OCI-LY1 (cell line): ENCODE measurements around the gene SERBP1.

Source experiments
- H2AFZ ChIP-seq: fragments of 200-600 bp; sonication (generic), shearing (Covaris generic); 2 replicates; pipeline ENCODE4 v1.6.0; 2014; ENCODE audit warnings: antibody characterized with exemption, mild to moderate bottlenecking, low read length
- H3F3A ChIP-seq: fragments of 200-600 bp; sonication (generic), shearing (Covaris generic); 2 replicates; pipeline ENCODE4 v1.6.0; 2014; ENCODE audit warnings: mild to moderate bottlenecking, antibody characterized with exemption, low read length, moderate library complexity; ENCODE audit not compliant: insufficient read depth
- H3K27ac ChIP-seq: fragments of 200-600 bp; sonication (generic); 2 replicates; pipeline ENCODE4 v1.5.1; 2014; ENCODE audit warnings: low read length, mixed run types, mild to moderate bottlenecking, low read depth; ENCODE audit not compliant: poor library complexity, severe bottlenecking
- H3K27me3 ChIP-seq: fragments of 200-600 bp; sonication (generic); 2 replicates; pipeline ENCODE4 v1.6.0; 2014; ENCODE audit warnings: antibody characterized with exemption, mild to moderate bottlenecking, low read length, moderate library complexity; ENCODE audit not compliant: insufficient read depth
- H3K36me3 ChIP-seq: fragments of 200-600 bp; sonication (generic); 2 replicates; pipeline ENCODE4 v1.6.1; 2014; ENCODE audit warnings: mild to moderate bottlenecking, antibody characterized with exemption, low read length, moderate library complexity, mixed read lengths; ENCODE audit not compliant: insufficient read depth
- H3K4me1 ChIP-seq: fragments of 200-600 bp; sonication (generic); 2 replicates; pipeline ENCODE4 v1.5.1; 2014; ENCODE audit warnings: mild to moderate bottlenecking, low read length, moderate library complexity; ENCODE audit not compliant: insufficient read depth, severe bottlenecking
- H3K4me2 ChIP-seq: fragments of 200-600 bp; sonication (generic), shearing (Covaris generic); 2 replicates; pipeline ENCODE4 v1.6.1; 2014; ENCODE audit warnings: low read length
- H3K4me3 ChIP-seq: fragments of 200-600 bp; sonication (generic); 2 replicates; pipeline ENCODE4 v1.5.1; 2014; ENCODE audit warnings: low read length, low read depth, mild to moderate bottlenecking, mixed read lengths; ENCODE audit not compliant: poor library complexity, severe bottlenecking
- H3K79me2 ChIP-seq: fragments of 200-600 bp; shearing (Covaris generic); 2 replicates; pipeline ENCODE4 v1.6.1; 2016; ENCODE audit warnings: mixed run types, low read length, mixed read lengths; ENCODE audit not compliant: insufficient read depth
- H3K9ac ChIP-seq: fragments of 200-600 bp; sonication (generic), shearing (Covaris generic); 2 replicates; pipeline ENCODE4 v1.6.1; 2014; ENCODE audit warnings: mild to moderate bottlenecking, low read length, mixed read lengths
- H3K9me2 ChIP-seq: fragments of 200-600 bp; sonication (generic), shearing (Covaris generic); 2 replicates; pipeline ENCODE4 v1.6.1; 2014; ENCODE audit warnings: low read depth, mild to moderate bottlenecking, low read length, mixed read lengths
- H3K9me3 ChIP-seq: fragments of 200-600 bp; shearing (Covaris generic); 2 replicates; pipeline ENCODE4 v1.6.1; 2014; ENCODE audit warnings: low read length, mixed read lengths
- H4K20me1 ChIP-seq: fragments of 200-600 bp; sonication (generic), shearing (Covaris generic); 2 replicates; pipeline ENCODE4 v1.6.0; 2016; ENCODE audit warnings: mild to moderate bottlenecking, low read length; ENCODE audit not compliant: insufficient read depth
- CTCF ChIP-seq: fragments of 200-600 bp; sonication (generic), shearing (Covaris generic); IDR thresholded peaks from 2 replicates; pipeline ENCODE4 v1.5.1; 2017; ENCODE audit warnings: mild to moderate bottlenecking, antibody characterized with exemption, low read length, moderate library complexity, mixed read lengths
- EZH2 ChIP-seq: fragments of 200-600 bp; sonication (generic), shearing (Covaris generic); IDR thresholded peaks from 2 replicates; pipeline ENCODE4 v1.8.0; 2017; ENCODE audit warnings: borderline replicate concordance, mixed run types, mild to moderate bottlenecking, antibody characterized with exemption, low read length, moderate library complexity, mixed read lengths

Gene SERBP1

GRCh38 chr1:67381154-67381553 is 49.0 kb downstream of the SERBP1 start:
- H3F3A ChIP-seq: no peaks in the 10 kb centered on the region
- no peak overlapping the region for H3K27ac ChIP-seq
- no peak overlapping the region for H3K9ac ChIP-seq

GRCh38 chr1:67377253-67377652 is 52.9 kb downstream of the SERBP1 start:
- TF ChIP-seq CTCF (no peak), EZH2 (no peak)
- no peaks in the 10 kb centered on the region for H3K79me2 ChIP-seq
- no peaks in the 10 kb centered on the region for H3F3A ChIP-seq
- no peak overlapping the region for H2AFZ ChIP-seq
- no peak overlapping the region for H3K4me3 ChIP-seq
- H3K4me2 ChIP-seq: no peak overlapping the region
- H3K27ac ChIP-seq: no peak overlapping the region
- no peaks in the 10 kb centered on the region for H3K27me3 ChIP-seq
- H3K4me1 ChIP-seq: no peaks in the 10 kb centered on the region
- no peaks in the 10 kb centered on the region for H4K20me1 ChIP-seq
- H3K9me2 ChIP-seq: no peaks in the 10 kb centered on the region
- no peak overlapping the region for H3K9ac ChIP-seq
- H3K9me3 ChIP-seq: no peaks in the 10 kb centered on the region
- no peaks in the 10 kb centered on the region for H3K36me3 ChIP-seq

More at GRCh38 chr1:67381154-67381553, 49.0 kb downstream of the SERBP1 start:
- H3K9me3 ChIP-seq: peaks cover 10% of the 10 kb centered on the region
- H3K36me3 ChIP-seq: 0 out of 2 replicates have a peak, but pooled peaks cover 8% of the 10 kb centered on the region
- H3K27me3 ChIP-seq: no peaks in the 10 kb centered on the region
- no peak overlapping the region for H3K4me3 ChIP-seq
- no peak overlapping the region for H3K4me2 ChIP-seq
- H3K9me2 ChIP-seq: no peaks in the 10 kb centered on the region
- no peaks in the 10 kb centered on the region for H3K4me1 ChIP-seq
- TF ChIP-seq EZH2 (no peak), CTCF (no peak)
- H2AFZ ChIP-seq: no peak overlapping the region
- no peaks in the 10 kb centered on the region for H3K79me2 ChIP-seq
- H4K20me1 ChIP-seq: no peaks in the 10 kb centered on the region

- Histone ChIP-seq H3F3A (no peaks in the 10 kb centered on the region), H3K27ac (no peak overlapping the region), H4K20me1 (no peaks in the 10 kb centered on the region), H3K4me2 (no peak overlapping the region), H3K36me3 (no peaks in the 10 kb centered on the region), H3K27me3 (no peaks in the 10 kb centered on the region), H3K9me3 (no peaks in the 10 kb centered on the region), H3K9me2 (no peaks in the 10 kb centered on the region), H3K4me1 (no peaks in the 10 kb centered on the region), H3K4me3 (no peak overlapping the region), H3K79me2 (no peaks in the 10 kb centered on the region), H3K9ac (no peak overlapping the region), H2AFZ (no peak overlapping the region)
- no peak for TF ChIP-seq CTCF
- no peak for TF ChIP-seq EZH2
These were observed 53.8 kb downstream of the SERBP1 start for GRCh38 chr1:67376381-67376780.
